Activated CD8-positive, alpha-beta T cell treated with anti-CD3 and anti-CD28 coated beads, Interleukin-2, amount 10 ng/mL, durations not matched to agents 7 days and 5 days (primary cell): ENCODE results near the gene SLC25A5. TPM values are rescaled to one million over a fixed set of nuclear protein-coding genes. Genes with fewer than 3 reads are reported as not detected.

Source experiments
- ATAC-seq: fragments of 150-1000 bp; cut with Tn5 transposase; one replicate; pipeline ENCODE4 v1.10.0; 2021; ENCODE audit warnings: moderate library complexity
- CTCF ChIA-PET: fragments of 350-600 bp; sonication (Branson Sonifier 250); formaldehyde crosslinking; loops from one replicate; lab custom pipeline; 2021; ENCODE audit warnings: antibody characterized with exemption; lab: Charles Lee
- POLR2A ChIA-PET: fragments of 350-600 bp; sonication (Branson Sonifier 250); formaldehyde crosslinking; loops from one replicate; lab custom pipeline; 2021; ENCODE audit warnings: antibody characterized with exemption; lab: Charles Lee
- DNase-seq: peaks from one replicate; pipeline ENCODE4 v3.0.0-alpha.2; 2020
- H3K27ac Mint-ChIP-seq: one replicate; pipeline ENCODE4 v1.8.0; 2021; ENCODE audit warnings: mild to moderate bottlenecking, mixed read lengths
- H3K27me3 Mint-ChIP-seq: one replicate; pipeline ENCODE4 v1.8.0; 2021; ENCODE audit warnings: low read depth, mixed read lengths
- H3K36me3 Mint-ChIP-seq: one replicate; pipeline ENCODE4 v1.8.0; 2021; ENCODE audit warnings: low read depth, mixed read lengths
- H3K4me1 Mint-ChIP-seq: one replicate; pipeline ENCODE4 v1.8.0; 2021; ENCODE audit warnings: low read depth, mixed read lengths
- H3K4me3 Mint-ChIP-seq: one replicate; pipeline ENCODE4 v1.8.0; 2021; ENCODE audit warnings: mild to moderate bottlenecking, mixed read lengths
- H3K9me3 Mint-ChIP-seq: one replicate; pipeline ENCODE4 v1.8.0; 2022; ENCODE audit warnings: mixed read lengths; ENCODE audit not compliant: insufficient read depth
- total RNA-seq, 2 experiments: library from RNA; stranded (reverse); gene quantifications; one replicate each; pipeline ENCODE4 v1.2.3, GENCODE V29; 2021

The SLC25A5 gene
- total RNA-seq, 2 experiments from 2014 or later, result 557 to 572 TPM

DNA sequence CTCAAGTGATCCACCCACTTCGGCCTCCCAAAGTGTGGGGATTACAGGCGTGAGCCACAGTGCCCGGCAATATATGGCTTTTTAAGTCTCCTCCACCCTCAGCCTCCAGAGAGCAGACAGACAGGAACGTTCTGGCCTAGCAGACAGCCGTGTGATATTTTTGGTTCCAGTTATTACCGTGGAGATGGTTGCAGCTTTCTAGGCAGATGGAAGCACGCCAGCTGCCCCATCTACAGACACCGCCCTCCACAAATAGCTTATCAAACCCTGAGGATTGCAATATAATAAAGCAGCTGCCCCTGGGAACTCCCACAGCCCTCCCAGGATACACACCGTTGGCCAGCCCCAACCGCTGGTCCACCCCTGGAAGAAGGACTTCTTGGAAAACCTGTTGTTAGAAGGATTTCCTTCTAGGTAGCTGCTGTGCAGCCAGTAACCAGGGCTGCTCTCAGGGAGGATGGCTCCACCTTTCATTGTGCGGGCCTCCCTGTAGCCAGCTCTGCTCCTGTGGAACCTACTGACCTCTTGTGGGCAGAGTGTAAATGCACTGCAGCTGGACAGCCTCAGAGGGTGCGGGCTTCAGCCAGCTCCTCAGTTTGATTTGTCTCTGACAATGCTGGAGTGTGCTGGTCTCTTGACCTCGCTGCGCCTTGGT, 44.0 kb downstream of the SLC25A5 start:
- ChIA-PET CTCF (interaction anchor here (0.6 to 1.5 kb wide), 5 partner anchors 24 to 231 kb away, joined by 3 to 8 read pairs (median 4); no protein-coding TSS in a partner anchor), POLR2A (interaction anchor here (0.7 kb wide), 1 partner anchor 31 kb away, joined by 4 read pairs; no protein-coding TSS in a partner anchor)
- Mint-ChIP-seq H3K27ac (no peak overlapping the region), H3K27me3 (no peaks in the 10 kb centered on the region), H3K36me3 (no peaks in the 10 kb centered on the region), H3K4me3 (no peak overlapping the region), H3K9me3 (no peaks in the 10 kb centered on the region), H3K4me1 (peaks cover 4% of the 10 kb centered on the region)
- peak; percentile 65 for ATAC-seq
- peak; percentile 22 for DNase-seq

- ATAC-seq (peak; percentile 95), DNase-seq (peak; percentile 56)
- H3K4me3 Mint-ChIP-seq, result no peak overlapping the region
- CTCF ChIA-PET, result interaction anchor here (0.6 to 2.6 kb wide), 27 partner anchors 9 to 372 kb away, joined by 3 to 21 read pairs (median 4); partner anchors contain the start of gene SOWAHD
- POLR2A ChIA-PET, result interaction anchor here (0.7 kb wide), 1 partner anchor 276 kb away, joined by 3 read pairs; the partner anchor contains the start of gene RPL39
- H3K36me3 Mint-ChIP-seq, result no peaks in the 10 kb centered on the region
- H3K27me3 Mint-ChIP-seq, result no peaks in the 10 kb centered on the region
- H3K27ac Mint-ChIP-seq, result no peak overlapping the region
- H3K9me3 Mint-ChIP-seq, result no peaks in the 10 kb centered on the region
- peaks cover 4% of the 10 kb centered on the region for H3K4me1 Mint-ChIP-seq
These were observed 48.0 kb downstream of the SLC25A5 start for GRCh38 chrX:119516157-119516702.

DNA sequence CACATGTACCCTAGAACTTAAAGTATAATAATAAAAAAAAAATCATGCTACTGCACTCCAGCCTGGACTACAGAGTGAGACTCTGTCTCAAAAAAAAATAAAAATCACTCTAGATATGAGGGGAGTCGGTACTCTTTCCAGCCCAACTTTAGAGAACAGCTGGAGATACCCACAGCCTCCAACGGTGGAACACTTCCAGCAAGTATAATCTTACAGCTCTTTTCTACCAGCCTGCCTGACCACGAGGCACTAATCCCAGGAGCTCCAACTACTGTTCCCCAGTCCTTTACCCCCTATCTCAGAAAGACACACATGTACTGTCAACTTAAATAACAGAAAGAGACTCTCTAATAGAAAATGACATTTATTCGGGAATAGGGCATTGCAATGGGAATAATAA, 50.1 kb downstream of the SLC25A5 start:
- ATAC-seq, result no peak
- no peaks in the 10 kb centered on the region for H3K27me3 Mint-ChIP-seq
- H3K4me1 Mint-ChIP-seq, result peaks cover 4% of the 10 kb centered on the region
- no peaks in the 10 kb centered on the region for H3K36me3 Mint-ChIP-seq
- H3K9me3 Mint-ChIP-seq, result no peaks in the 10 kb centered on the region
- no peak for DNase-seq
- H3K4me3 Mint-ChIP-seq, result no peak overlapping the region
- CTCF ChIA-PET, result interaction anchor here (1.0 to 2.0 kb wide), 2 partner anchors 15 to 209 kb away, joined by 3 to 5 read pairs; no protein-coding TSS in a partner anchor
- POLR2A ChIA-PET, result no interaction called here
- H3K27ac Mint-ChIP-seq, result no peak overlapping the region

Other genes with a start within 250 kb of the SLC25A5 start
- gene PGRMC1, start 232.2 kb upstream of the SLC25A5 start, total RNA-seq, result 10 to 100 TPM; 28.7 to 30.3 TPM
- 1 to 10 TPM; 6.5 to 7.8 TPM for gene SLC25A43, start 69.1 kb upstream of the SLC25A5 start, total RNA-seq
- 10 to 100 TPM; 20.2 to 20.5 TPM for gene STEEP1, start 97.0 kb downstream of the SLC25A5 start, total RNA-seq
- 10 to 100 TPM; 91.8 to 93.9 TPM for gene UBE2A, start 106.1 kb downstream of the SLC25A5 start, total RNA-seq
- 10 to 100 TPM; 16.3 to 18.4 TPM for gene NKRF, start 138.0 kb downstream of the SLC25A5 start, total RNA-seq
- 100 to 1,000 TPM; 303 to 312 TPM for gene SEPTIN6, start 224.7 kb downstream of the SLC25A5 start, total RNA-seq